Raji (cell line): ENCODE results near the gene MAPK13.

Source experiments
- POLR2A ChIP-seq: IDR thresholded peaks from 2 replicates; pipeline ENCODE4 v1.6.1; 2011; ENCODE audit warnings: low read depth, low read length, control low read depth; ENCODE audit not compliant: insufficient read depth

The MAPK13 gene

GRCh38 chr6:36160147-36160760, 29.9 kb downstream of the MAPK13 start:
- no peak for TF ChIP-seq POLR2A

DNA sequence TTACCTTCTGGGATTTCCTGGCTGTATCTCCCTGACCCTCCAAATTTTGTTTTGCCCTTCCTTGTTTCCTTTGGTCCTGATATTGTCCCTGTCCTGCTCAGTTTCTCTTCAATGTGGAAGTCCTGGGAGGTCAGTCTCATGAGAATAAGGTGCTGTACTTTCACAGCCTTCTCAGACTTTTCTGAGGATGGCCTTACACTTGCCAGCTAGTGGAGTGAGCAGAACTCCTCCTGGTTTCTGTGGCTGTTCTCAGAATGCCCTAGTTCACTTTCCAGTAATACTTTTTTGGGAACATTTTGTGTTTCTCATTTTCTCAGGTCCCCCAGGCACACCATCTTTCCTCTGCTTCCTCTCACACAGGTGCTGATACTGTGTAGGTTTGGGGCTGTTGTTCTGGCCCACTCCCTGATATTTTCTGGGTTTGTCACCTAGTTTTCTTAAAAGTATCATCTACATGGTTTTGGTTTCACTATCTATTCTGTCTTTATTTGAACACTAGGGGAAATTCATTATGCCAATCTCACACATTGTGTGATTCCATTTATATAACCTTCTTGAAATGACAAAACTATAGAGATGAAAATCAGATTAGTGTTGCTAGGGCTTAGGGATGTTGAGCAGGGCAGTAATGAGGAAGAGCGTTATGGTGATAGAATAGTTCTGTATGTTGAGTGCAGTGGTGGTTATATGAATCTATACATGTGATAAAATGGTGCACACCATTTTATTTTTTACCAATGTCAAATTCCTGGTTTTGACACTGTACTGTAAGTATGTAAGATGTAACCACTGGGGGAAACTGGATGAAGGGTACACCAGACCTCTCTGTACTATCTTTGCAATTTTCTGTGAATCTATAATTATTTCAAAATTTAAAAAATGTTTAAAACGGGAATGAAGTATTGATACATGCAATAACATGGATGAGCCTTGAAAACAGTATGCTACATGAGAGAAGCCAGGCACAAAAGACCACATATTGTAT, 39.0 kb downstream of the MAPK13 start:
- no peak for TF ChIP-seq POLR2A

DNA sequence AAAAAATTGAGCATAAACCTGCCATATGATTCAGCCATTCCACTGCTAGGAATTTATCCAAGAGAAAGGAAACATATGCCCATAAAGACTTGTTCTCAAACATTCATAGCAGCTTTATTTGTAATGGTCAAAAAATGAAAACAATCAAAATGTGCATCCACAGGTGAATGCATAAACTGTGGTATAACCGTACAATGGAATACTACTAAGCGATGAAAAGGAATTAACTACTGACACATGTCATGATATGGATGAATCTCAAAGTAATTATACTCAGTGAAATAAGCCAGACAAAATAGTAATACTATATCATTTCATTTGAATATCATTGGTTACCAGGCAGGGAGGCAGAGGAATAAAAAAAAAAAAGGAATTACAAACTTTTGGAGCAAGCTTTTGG, 40.4 kb downstream of the MAPK13 start:
- no peak for TF ChIP-seq POLR2A

GRCh38 chr6:36171573-36171972, 41.3 kb downstream of the MAPK13 start:
- TF ChIP-seq POLR2A: no peak

DNA sequence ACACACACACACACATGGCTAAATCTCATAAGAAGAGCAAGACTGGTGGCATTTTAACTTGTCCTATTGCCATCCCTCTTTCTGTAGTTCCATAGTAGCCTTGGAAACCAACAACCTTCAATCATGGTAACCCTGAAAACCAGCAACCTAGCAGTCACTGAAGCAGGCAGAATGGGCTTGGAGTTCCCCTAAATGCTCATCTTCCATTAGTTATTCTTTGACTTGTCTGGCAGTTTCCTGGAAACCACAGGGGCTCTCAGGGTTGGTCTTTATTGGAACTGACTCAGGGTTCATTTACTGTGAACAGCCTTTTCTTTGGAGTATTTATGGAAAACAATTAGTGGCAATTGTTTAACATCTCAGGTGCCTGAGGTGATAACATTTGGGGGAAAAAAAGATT, 46.9 kb downstream of the MAPK13 start:
- TF ChIP-seq POLR2A: no peak

DNA sequence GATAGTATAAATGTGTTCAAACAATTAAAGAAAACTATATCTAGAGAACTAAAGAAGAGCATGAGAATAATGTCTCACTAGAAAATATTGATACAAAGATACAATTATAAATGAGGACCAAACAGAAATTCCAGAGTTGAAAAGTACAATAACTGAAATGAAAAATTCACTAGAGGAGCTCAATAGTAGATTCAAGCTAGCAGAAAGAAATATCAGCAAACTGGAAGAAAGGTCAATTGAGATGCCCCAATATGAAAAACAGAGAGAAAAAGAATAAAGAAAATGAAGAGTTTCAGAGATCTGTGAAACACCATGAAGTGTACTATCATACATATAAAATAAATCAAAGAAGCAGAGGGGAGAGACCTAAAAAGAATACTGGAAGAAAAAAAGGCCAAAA, 48.2 kb downstream of the MAPK13 start:
- TF ChIP-seq POLR2A: no peak

DNA sequence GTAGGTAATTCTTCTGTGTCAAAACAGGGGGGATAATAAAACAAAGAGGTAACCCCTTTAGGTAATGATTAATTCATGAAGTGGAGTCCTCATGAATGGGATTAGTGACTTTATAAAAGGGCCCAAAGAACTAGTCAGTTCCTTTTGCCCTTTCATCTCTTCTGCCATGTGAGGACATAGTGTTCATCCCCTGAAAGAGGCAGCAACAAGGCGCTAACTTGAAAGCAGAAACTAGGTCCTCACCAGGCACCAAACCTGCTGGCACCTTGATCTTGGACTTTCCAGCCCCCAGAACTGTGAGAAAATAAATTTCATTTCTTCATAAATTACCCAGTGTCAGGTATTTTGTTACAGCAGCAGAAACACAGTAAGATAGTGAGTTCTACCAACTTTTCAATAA, 49.8 kb downstream of the MAPK13 start:
- no peak for TF ChIP-seq POLR2A

- TF ChIP-seq POLR2A: no peak
These were observed 54.0 kb downstream of the MAPK13 start for GRCh38 chr6:36184311-36184710.

- TF ChIP-seq POLR2A: no peak
These were observed 55.9 kb downstream of the MAPK13 start for GRCh38 chr6:36186199-36186598.

DNA sequence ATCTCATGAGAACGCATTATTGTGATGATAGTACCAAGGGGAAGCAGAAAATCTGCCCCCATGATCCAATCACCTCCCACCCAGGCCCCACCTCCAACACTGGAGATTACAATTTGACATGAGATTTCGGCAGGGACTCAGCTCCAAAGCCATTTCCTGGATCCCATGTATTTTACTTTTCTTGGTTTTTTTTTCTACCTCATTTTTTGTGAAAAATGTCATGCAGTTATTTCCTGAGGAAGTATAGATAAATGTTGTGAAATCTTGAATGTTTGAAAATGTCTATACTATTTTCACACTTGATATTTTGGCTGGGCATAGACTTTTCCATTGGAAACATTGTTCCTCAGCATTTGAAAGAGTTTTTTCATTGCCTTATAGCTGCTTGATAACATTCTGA, 57.1 kb downstream of the MAPK13 start:
- no peak for TF ChIP-seq POLR2A
